SK-N-MC (cell line): ENCODE measurements around the gene STBD1.

Source experiments
- DNase-seq: peaks from one replicate; pipeline ENCODE4 v3.0.0-alpha.2; 2011; ENCODE audit warnings: low read depth, low spot score
- H3K27ac ChIP-seq: fragments of 200-600 bp; sonication (generic); 2 replicates; pipeline ENCODE4 v1.5.1; 2016; ENCODE audit warnings: mixed run types
- H3K36me3 ChIP-seq: fragments of 200-600 bp; sonication (generic); 2 replicates; pipeline ENCODE4 v1.6.1; 2017; ENCODE audit warnings: antibody characterized with exemption, low read length, mixed read lengths; ENCODE audit not compliant: insufficient read depth
- H3K4me3 ChIP-seq: fragments of 200-600 bp; sonication (generic); 2 replicates; pipeline ENCODE4 v1.5.1; 2016
- H3K9ac ChIP-seq: fragments of 200-600 bp; sonication (generic); 2 replicates; pipeline ENCODE4 v1.8.0; 2017; ENCODE audit warnings: mixed run types, mixed read lengths; ENCODE audit not compliant: insufficient read length
- H3K9me3 ChIP-seq: fragments of 200-600 bp; sonication (generic); 2 replicates; pipeline ENCODE4 v1.6.1; 2017; ENCODE audit warnings: low read depth, mild to moderate bottlenecking, antibody characterized with exemption, low read length, moderate library complexity, mixed read lengths
- EZH2 ChIP-seq: fragments of 200-600 bp; sonication (generic); IDR thresholded peaks from one replicate; pipeline ENCODE4 v1.6.1; 2017; ENCODE audit warnings: antibody characterized with exemption
- FOXP2 ChIP-seq: optimal IDR thresholded peaks from 2 replicates; pipeline ENCODE3; 2011; ENCODE audit warnings: mild to moderate bottlenecking, moderate library complexity; ENCODE audit not compliant: insufficient read depth; ENCODE audit errors: extremely low read length, control extremely low read depth
- POLR2AphosphoS5 ChIP-seq: IDR thresholded peaks from 2 replicates; pipeline ENCODE4 v1.6.1; 2012; ENCODE audit warnings: mild to moderate bottlenecking, low read depth, low read length, borderline replicate concordance

Gene STBD1

DNA sequence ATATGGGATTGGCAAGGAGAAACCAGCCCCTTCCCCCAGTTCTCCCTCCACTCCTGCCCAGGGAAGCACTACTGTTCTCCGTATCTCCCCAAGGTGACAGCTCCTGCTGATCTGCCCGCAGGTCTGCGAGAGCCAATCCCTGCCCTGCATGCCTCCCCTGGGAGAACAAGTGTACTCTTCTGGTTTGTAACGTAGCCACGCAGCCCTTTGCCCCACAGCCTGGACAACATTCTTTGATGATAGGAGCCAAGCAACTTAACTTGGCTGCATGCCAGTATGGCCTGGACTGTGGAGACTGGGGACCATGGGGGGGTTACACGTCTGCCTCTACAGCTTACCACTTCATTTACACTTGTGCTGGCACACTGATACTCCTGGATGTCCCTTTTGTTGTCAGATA lies 2.0 kb downstream of the STBD1 start:
- Histone ChIP-seq H3K27ac (no peak overlapping the region), H3K36me3 (no peaks in the 10 kb centered on the region), H3K9ac (no peak overlapping the region), H3K9me3 (no peaks in the 10 kb centered on the region), H3K4me3 (no peak overlapping the region)
- no peak for TF ChIP-seq EZH2
- TF ChIP-seq FOXP2: no peak
- TF ChIP-seq POLR2AphosphoS5: no peak
- DNase-seq: no peak

DNA sequence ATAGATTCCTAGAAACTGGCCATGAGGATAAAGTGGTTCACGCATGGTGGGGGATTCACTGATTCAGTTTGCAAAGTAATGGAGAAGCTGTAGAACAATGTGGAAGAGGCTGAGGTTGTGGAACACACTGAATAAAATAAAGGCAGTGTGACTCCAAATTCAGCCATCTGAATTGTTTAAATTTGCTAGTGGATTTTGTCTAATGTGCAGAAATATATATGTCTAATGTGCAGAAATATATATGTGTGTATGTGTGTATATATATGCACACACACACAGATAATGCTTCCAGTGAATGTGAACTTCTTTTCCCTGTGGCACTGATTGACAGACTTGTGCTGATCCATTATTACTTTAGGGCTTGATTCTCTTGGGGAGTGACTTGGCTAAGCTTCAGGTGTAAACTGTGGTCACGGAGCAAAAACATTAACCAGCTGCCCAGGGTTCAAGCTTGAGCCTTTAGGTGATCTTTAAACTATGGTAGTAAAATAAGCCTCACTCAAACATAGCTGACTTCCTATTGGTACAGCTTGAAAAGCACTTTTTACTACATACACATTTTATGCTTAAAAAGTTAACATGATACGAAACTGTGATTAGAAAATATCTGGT lies 3.5 kb downstream of the STBD1 start:
- no peaks in the 10 kb centered on the region for H3K36me3 ChIP-seq
- no peak overlapping the region for H3K4me3 ChIP-seq
- no peak overlapping the region for H3K27ac ChIP-seq
- TF ChIP-seq FOXP2 (no peak), POLR2AphosphoS5 (no peak), EZH2 (no peak)
- no peak for DNase-seq
- H3K9ac ChIP-seq: no peak overlapping the region
- no peaks in the 10 kb centered on the region for H3K9me3 ChIP-seq

DNA sequence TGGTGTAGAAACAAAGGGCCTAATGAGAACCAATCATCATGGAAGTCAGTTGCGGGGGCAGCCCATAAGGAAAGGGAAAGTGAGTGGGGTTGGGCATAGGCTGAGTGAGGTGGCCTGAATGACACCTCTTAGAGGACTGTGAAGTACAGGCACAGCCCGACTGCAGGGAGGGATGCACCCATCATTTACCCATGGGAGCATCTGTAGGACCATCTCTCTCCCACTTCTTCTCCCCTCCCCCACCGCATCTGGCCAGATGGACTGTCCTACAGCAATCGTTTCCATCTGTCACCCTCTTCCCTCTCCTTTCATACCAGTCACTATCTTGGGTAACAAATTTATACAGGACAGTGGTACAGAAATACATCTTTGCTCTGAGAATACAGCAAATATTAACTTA lies 4.2 kb downstream of the STBD1 start:
- Histone ChIP-seq H3K9ac (no peak overlapping the region), H3K36me3 (no peaks in the 10 kb centered on the region), H3K9me3 (no peaks in the 10 kb centered on the region), H3K27ac (no peak overlapping the region), H3K4me3 (no peak overlapping the region)
- DNase-seq: no peak
- TF ChIP-seq POLR2AphosphoS5 (no peak), FOXP2 (no peak), EZH2 (no peak)

DNA sequence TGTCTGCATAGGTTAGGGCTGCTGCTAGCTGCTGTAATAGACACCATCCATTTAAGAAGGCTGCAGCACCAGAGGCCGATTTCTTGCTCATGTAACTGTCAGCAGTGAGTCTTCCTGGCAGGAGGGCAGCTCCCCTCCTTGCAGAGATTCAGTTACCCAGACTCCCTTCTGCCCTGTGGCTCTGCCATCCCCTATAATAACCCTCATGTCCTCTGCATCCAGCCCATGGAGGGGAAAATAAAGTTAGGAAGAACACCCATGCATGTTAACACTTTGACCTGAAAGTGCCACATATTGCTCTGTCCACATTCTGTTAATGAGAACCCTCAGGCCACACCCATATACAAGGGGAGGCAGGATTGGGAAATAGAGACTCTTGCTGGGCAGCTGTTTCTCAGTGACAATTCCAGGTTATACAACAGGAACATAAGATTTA lies 5.4 kb downstream of the STBD1 start:
- no peak for TF ChIP-seq POLR2AphosphoS5
- TF ChIP-seq FOXP2: no peak
- no peak for TF ChIP-seq EZH2
- Histone ChIP-seq H3K36me3 (no peaks in the 10 kb centered on the region), H3K9ac (no peak overlapping the region), H3K4me3 (no peak overlapping the region), H3K27ac (no peak overlapping the region), H3K9me3 (no peaks in the 10 kb centered on the region)
- DNase-seq: no peak

DNA sequence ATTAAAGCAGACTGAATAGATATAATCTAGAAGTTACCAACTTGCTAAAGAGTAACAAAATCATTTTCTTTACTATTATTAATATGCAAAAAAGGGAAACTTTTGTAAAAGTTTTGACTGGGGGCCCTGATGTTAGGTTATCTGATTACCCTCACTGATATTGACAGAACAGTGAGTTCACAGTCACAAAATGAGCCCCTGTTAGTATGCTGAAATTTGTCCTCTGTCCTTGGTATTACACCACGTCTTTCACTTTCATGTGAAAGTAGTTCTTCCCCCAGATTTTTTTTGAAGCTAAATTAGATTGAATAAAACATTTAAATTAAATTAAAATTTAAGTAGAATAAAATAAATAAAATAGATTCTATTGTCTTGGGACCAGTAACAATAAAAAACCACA lies 5.9 kb downstream of the STBD1 start:
- H3K9me3 ChIP-seq: no peaks in the 10 kb centered on the region
- DNase-seq: no peak
- TF ChIP-seq EZH2 (no peak), POLR2AphosphoS5 (no peak), FOXP2 (no peak)
- no peaks in the 10 kb centered on the region for H3K36me3 ChIP-seq
- H3K4me3 ChIP-seq: no peak overlapping the region
- no peak overlapping the region for H3K27ac ChIP-seq
- no peak overlapping the region for H3K9ac ChIP-seq

DNA sequence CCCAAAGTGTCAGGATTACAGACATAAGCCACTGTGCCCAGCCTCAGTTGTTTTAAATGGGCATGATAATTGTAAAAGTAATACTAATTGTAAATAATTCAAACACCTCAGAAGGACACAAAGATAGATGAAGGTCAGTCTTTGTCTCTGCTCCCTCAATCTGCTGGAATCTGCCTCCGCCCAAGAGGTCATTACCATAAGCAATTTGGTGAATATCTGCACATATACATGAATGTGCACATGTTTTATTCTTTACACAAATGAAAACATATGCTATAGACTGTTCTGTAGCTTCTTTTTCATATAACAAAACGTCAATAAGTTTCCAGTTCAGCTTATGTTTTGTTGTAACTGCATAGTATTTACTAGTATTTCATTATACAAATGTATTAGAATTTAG lies 7.0 kb downstream of the STBD1 start:
- no peaks in the 10 kb centered on the region for H3K36me3 ChIP-seq
- no peak overlapping the region for H3K9ac ChIP-seq
- no peak for TF ChIP-seq EZH2
- no peak overlapping the region for H3K4me3 ChIP-seq
- DNase-seq: no peak
- no peak overlapping the region for H3K27ac ChIP-seq
- no peaks in the 10 kb centered on the region for H3K9me3 ChIP-seq

DNA sequence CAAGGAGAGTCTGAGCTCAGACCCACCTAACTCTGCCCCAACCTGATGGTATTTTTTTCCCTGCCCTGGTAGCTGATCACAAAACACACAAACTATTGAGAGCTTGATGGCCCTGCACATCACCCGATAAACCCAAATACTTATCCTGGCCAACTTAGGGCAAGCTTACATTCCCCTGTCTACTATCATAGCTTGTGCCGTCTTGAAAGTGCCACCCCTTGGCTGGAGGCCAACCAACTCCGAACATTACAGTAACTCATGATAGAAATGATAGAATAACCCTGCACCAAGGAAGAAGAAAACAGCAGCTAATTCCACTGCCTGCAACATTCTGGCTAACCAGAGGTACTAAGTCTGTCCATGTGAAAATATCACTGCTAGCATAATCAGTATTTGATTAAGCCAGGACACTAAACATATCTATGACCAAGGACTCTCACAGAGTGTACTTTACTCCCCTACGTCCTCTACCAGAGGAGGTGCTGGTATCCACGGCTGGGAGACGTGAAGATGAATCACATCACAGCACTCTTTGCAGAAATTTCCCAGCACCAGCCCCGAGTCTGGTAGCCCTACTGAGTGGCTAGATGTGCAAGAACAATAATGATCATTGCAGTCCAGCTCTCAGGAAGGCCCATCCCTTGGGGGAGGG lies 8.9 kb downstream of the STBD1 start:
- Histone ChIP-seq H3K9me3 (no peaks in the 10 kb centered on the region), H3K4me3 (no peak overlapping the region), H3K27ac (no peak overlapping the region), H3K9ac (no peak overlapping the region), H3K36me3 (no peaks in the 10 kb centered on the region)
- no peak for DNase-seq
- TF ChIP-seq EZH2: no peak
- TF ChIP-seq FOXP2: no peak
- TF ChIP-seq POLR2AphosphoS5: no peak

DNA sequence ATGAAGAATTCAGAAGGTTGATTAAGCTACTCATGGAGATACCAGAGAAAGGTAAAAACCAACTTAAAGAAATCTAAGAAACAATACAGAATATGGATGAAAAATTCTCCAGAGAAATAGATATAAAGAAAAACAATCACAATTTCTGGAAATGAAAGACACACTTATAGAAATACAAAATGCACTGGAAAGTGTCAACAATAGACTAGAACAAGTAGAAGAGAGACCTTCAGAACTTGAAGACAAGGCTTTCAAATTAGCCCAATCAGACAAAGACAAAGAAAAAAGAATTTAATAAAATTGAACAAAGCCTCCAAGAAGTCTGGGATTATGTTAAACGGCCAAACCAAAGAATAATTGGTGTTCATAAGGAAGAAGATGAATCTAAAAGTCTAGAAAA lies 9.6 kb downstream of the STBD1 start:
- Histone ChIP-seq H3K27ac (no peak overlapping the region), H3K9me3 (no peaks in the 10 kb centered on the region), H3K36me3 (no peaks in the 10 kb centered on the region), H3K4me3 (no peak overlapping the region), H3K9ac (no peak overlapping the region)
- TF ChIP-seq FOXP2 (no peak), POLR2AphosphoS5 (no peak)
- DNase-seq: no peak

DNA sequence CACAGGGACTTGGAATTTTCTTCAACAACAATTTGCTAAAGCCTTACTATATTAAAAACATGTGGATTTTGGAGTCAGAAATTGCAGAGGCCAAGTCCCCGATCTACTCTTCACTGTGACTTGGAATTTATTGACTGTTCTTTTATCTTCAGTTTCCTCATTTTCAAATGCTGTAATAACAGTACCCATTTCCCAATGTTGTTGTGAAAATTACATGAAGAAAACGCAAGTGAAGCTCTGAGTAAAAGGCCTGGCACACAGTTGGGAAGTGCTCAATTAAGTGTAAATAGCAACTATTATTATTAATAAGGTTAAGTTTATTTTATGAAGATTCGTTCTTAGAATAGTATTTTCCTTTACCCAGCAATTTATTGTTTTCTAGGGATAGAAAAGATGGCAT lies 15.7 kb downstream of the STBD1 start:
- H3K36me3 ChIP-seq: no peaks in the 10 kb centered on the region
- TF ChIP-seq FOXP2: no peak
- TF ChIP-seq POLR2AphosphoS5: no peak
- no peak for TF ChIP-seq EZH2
- DNase-seq: no peak

More for the DNA sequence above, 15.7 kb downstream of the STBD1 start:
- H3K27ac ChIP-seq: no peak overlapping the region
- H3K9ac ChIP-seq: no peak overlapping the region
- 0 out of 2 replicates have a peak, but pooled peaks cover 3% of the 10 kb centered on the region for H3K9me3 ChIP-seq
- H3K4me3 ChIP-seq: no peak overlapping the region
